HL-60 (cell line): ENCODE data around the gene EAF2.

Experiments used
- TF ChIP-seq, protein P1 (sequence below): IDR thresholded peaks from one replicate; pipeline ENCODE4 v1.5.1; 2011; ENCODE audit warnings: low read length, control low read depth, inconsistent platforms; ENCODE audit not compliant: insufficient read depth
- TF ChIP-seq, protein P2 (sequence below): IDR thresholded peaks from 2 replicates; pipeline ENCODE4 v1.6.1; 2012; ENCODE audit warnings: low read depth; ENCODE audit not compliant: insufficient replicate concordance

DNA sequence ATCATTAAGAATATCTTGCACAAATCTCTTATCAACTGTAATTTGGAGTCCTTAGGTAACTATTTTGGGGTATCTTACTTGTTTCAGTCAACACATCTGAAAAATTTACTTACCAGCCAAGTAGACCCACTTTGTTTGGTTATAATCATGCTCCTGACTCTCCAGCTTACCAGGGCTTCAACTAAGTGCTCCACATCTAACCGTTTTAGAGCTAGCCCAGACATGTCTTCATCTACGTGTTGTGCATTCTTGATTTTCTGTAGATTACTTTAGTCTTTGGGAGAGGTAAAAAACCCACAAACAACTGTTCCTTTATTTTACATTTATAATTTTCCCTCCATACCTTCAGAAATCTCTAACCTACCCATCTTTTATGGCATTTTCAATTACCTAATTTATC lies 17.2 kb downstream of the EAF2 start:
- TF ChIP-seq, protein P1, sequence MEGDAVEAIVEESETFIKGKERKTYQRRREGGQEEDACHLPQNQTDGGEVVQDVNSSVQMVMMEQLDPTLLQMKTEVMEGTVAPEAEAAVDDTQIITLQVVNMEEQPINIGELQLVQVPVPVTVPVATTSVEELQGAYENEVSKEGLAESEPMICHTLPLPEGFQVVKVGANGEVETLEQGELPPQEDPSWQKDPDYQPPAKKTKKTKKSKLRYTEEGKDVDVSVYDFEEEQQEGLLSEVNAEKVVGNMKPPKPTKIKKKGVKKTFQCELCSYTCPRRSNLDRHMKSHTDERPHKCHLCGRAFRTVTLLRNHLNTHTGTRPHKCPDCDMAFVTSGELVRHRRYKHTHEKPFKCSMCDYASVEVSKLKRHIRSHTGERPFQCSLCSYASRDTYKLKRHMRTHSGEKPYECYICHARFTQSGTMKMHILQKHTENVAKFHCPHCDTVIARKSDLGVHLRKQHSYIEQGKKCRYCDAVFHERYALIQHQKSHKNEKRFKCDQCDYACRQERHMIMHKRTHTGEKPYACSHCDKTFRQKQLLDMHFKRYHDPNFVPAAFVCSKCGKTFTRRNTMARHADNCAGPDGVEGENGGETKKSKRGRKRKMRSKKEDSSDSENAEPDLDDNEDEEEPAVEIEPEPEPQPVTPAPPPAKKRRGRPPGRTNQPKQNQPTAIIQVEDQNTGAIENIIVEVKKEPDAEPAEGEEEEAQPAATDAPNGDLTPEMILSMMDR, result no peak
- TF ChIP-seq, protein P2, sequence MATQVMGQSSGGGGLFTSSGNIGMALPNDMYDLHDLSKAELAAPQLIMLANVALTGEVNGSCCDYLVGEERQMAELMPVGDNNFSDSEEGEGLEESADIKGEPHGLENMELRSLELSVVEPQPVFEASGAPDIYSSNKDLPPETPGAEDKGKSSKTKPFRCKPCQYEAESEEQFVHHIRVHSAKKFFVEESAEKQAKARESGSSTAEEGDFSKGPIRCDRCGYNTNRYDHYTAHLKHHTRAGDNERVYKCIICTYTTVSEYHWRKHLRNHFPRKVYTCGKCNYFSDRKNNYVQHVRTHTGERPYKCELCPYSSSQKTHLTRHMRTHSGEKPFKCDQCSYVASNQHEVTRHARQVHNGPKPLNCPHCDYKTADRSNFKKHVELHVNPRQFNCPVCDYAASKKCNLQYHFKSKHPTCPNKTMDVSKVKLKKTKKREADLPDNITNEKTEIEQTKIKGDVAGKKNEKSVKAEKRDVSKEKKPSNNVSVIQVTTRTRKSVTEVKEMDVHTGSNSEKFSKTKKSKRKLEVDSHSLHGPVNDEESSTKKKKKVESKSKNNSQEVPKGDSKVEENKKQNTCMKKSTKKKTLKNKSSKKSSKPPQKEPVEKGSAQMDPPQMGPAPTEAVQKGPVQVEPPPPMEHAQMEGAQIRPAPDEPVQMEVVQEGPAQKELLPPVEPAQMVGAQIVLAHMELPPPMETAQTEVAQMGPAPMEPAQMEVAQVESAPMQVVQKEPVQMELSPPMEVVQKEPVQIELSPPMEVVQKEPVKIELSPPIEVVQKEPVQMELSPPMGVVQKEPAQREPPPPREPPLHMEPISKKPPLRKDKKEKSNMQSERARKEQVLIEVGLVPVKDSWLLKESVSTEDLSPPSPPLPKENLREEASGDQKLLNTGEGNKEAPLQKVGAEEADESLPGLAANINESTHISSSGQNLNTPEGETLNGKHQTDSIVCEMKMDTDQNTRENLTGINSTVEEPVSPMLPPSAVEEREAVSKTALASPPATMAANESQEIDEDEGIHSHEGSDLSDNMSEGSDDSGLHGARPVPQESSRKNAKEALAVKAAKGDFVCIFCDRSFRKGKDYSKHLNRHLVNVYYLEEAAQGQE, result no peak
